ENCODE results near the gene TLX2. TPM values are rescaled to one million over a fixed set of nuclear protein-coding genes. Genes with fewer than 3 reads are reported as not detected.

The TLX2 gene
- total RNA-seq, 2 donors from 2014 or later: not detected

DNA sequence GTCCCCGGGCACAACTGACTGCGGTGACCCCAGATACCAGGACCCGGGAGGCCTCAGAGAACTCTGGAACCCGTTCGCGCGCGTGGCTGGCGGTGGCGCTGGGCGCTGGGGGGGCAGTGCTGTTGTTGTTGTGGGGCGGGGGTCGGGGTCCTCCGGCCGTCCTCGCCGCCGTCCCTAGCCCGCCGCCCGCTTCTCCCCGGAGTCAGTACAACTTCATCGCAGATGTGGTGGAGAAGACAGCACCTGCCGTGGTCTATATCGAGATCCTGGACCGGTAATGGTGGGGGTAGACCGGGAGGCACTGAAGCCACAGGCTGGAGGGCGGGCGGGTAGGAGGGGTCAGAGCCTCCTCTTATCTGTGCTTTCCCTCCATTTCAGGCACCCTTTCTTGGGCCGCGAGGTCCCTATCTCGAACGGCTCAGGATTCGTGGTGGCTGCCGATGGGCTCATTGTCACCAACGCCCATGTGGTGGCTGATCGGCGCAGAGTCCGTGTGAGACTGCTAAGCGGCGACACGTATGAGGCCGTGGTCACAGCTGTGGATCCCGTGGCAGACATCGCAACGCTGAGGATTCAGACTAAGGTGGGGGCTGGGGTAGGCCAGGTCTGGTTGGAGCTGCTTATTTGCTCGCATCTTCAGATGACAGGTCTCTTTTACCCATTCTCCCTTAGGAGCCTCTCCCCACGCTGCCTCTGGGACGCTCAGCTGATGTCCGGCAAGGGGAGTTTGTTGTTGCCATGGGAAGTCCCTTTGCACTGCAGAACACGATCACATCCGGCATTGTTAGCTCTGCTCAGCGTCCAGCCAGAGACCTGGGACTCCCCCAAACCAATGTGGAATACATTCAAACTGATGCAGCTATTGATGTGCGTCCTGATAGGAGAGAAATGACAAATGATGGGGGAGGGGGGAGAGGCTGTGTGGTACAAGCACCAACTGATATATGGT lies 16.3 kb downstream of the TLX2 start:
- Histone ChIP-seq H3K36me3 (peaks cover 36% of the 10 kb centered on the region), H3K4me3 (peak overlapping the region; percentile 68 to 89), H3K9me3 (no peaks in the 10 kb centered on the region), H3K27ac (peak overlapping the region; percentile 78 to 87), H3K27me3 (no peaks in the 10 kb centered on the region), H3K4me1 (peaks cover 0 to 30% of the 10 kb centered on the region in 2 donors)
- TF ChIP-seq, protein P1, sequence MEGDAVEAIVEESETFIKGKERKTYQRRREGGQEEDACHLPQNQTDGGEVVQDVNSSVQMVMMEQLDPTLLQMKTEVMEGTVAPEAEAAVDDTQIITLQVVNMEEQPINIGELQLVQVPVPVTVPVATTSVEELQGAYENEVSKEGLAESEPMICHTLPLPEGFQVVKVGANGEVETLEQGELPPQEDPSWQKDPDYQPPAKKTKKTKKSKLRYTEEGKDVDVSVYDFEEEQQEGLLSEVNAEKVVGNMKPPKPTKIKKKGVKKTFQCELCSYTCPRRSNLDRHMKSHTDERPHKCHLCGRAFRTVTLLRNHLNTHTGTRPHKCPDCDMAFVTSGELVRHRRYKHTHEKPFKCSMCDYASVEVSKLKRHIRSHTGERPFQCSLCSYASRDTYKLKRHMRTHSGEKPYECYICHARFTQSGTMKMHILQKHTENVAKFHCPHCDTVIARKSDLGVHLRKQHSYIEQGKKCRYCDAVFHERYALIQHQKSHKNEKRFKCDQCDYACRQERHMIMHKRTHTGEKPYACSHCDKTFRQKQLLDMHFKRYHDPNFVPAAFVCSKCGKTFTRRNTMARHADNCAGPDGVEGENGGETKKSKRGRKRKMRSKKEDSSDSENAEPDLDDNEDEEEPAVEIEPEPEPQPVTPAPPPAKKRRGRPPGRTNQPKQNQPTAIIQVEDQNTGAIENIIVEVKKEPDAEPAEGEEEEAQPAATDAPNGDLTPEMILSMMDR (IDR thresholded peaks at IDR 0.05): no peak
- DNase-seq (ENCODE audit: low spot score): no peak

DNA sequence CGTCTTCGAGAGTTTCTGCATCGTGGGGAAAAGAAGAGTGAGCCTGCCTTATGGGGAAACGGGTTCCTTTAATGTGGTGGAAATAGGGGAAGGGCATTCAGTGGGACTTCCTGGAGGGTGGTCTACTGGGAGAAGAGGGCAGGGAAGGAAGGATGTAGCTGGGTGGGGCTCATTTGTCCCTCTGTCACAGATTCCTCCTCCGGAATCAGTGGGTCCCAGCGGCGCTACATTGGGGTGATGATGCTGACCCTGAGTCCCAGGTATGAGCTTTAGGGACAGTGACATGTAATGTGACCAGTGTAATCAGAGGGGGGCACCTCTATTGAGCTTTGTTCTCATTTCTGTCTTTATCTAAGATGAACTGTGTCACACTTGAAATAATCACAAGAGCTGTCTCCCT lies 17.4 kb downstream of the TLX2 start:
- no peaks in the 10 kb centered on the region for H3K9me3 ChIP-seq
- H3K27ac ChIP-seq: no peak overlapping the region
- H3K4me1 ChIP-seq: peaks cover 0 to 30% of the 10 kb centered on the region in 2 donors
- H3K4me3 ChIP-seq: no peak overlapping the region
- TF ChIP-seq, protein P1 (IDR thresholded peaks at IDR 0.05): no peak
- peaks cover 30% of the 10 kb centered on the region for H3K36me3 ChIP-seq
- H3K27me3 ChIP-seq: no peaks in the 10 kb centered on the region
- no peak for DNase-seq (ENCODE audit: low spot score)

DNA sequence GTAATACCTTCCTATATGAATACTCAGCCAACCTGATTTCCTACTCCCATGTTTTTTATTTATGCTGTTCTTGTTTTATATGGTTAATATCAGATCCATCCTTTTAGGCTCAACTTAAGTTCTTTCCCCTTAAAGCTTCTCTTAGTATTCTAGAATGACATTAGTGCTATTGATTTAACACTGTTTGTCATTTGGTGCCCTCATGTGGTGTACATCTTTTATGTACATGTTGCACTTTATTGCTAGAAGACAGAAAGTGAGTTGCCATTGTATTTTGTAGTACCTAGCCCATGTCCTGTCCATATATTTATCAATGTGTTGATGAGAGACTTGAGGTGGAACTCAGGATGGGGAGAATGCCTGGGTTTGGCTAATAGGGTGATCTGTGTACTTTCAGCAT lies 18.0 kb downstream of the TLX2 start:
- no peak for DNase-seq (ENCODE audit: low spot score)
- TF ChIP-seq, protein P1 (IDR thresholded peaks at IDR 0.05): no peak
- Histone ChIP-seq H3K4me1 (peaks cover 0 to 30% of the 10 kb centered on the region in 2 donors), H3K27me3 (no peaks in the 10 kb centered on the region), H3K27ac (no peak overlapping the region), H3K36me3 (peaks cover 24% of the 10 kb centered on the region), H3K9me3 (no peaks in the 10 kb centered on the region), H3K4me3 (no peak overlapping the region)

DNA sequence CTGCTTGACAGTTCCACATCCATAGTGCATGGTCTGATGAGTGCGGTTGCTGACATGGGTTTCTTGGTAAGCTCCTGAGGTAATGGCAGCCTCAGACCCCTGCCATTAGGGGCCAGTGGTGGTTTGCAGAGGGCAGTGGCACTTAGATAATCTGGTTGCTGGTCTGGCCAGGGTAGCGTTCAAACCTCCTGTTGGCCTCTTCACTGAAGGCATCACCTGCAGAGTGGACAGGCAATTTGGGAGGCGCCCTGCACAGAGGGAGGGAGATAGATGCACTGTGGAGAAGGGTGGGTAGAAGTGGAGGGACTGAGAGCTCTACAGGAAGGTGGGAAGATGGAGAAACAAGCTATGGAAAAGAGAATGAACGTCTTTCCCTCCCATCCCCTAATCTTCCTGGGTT lies 19.2 kb downstream of the TLX2 start:
- TF ChIP-seq, protein P1 (IDR thresholded peaks at IDR 0.05): no peak
- no peak for DNase-seq (ENCODE audit: low spot score)
- H3K4me3 ChIP-seq: no peak overlapping the region
- H3K36me3 ChIP-seq: peaks cover 15% of the 10 kb centered on the region
- H3K27ac ChIP-seq: no peak overlapping the region
- H3K27me3 ChIP-seq: no peaks in the 10 kb centered on the region
- no peaks in the 10 kb centered on the region for H3K9me3 ChIP-seq
- peaks cover 0 to 22% of the 10 kb centered on the region in 2 donors for H3K4me1 ChIP-seq

DNA sequence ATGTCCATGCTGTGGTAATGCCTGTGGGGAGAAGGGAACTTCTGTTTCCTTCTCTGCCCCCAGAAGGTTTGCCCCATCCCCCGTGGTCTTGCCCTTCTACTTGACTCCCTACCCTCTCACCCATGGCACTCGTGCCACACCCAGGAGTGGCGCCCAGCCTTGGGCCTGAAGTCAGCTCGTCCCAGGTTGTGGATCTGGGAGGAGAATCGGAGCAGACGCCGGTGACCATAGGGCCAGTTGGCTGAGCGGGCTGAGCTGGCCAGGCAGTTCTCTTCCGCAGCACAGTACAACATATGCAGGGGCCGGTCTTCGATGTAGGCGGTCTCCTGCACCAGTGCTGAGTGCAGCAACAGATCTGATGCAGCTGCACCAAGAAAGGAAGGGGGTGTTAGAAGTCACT lies 20.2 kb downstream of the TLX2 start:
- Histone ChIP-seq H3K4me3 (no peak overlapping the region), H3K4me1 (peaks cover 0 to 15% of the 10 kb centered on the region in 2 donors), H3K27ac (no peak overlapping the region), H3K27me3 (no peaks in the 10 kb centered on the region), H3K36me3 (peaks cover 15% of the 10 kb centered on the region), H3K9me3 (no peaks in the 10 kb centered on the region)
- TF ChIP-seq, protein P1 (IDR thresholded peaks at IDR 0.05): no peak
- DNase-seq (ENCODE audit: low spot score): no peak
